HCT116 (cell line): ENCODE measurements around the gene THEMIS2.

Experiments
- CEBPB ChIP-seq: IDR thresholded peaks from 2 replicates; pipeline ENCODE4 v1.6.1; 2012; ENCODE audit warnings: low read depth
- CTCF ChIP-seq, 3 experiments: fragments of 200-600 bp in 1 of 3; sonication (generic) in 1 of 3; IDR thresholded peaks in 2 of 3; conservative IDR thresholded peaks in 1 of 3; 2 replicates each; pipeline ENCODE4 v1.5.1; 2012 to 2017; ENCODE audit warnings: low read depth in 2 of 3, low read length in 2 of 3, antibody characterized with exemption in 1 of 3, borderline replicate concordance in 1 of 3, control low read depth in 1 of 3, mild to moderate bottlenecking in 1 of 3, mixed read lengths in 1 of 3, mixed run types in 1 of 3, moderate library complexity in 1 of 3; ENCODE audit not compliant: insufficient read depth in 1 of 3
- RAD21 ChIP-seq: IDR thresholded peaks from 2 replicates; pipeline ENCODE4 v1.6.1; 2012; ENCODE audit warnings: low read depth, mild to moderate bottlenecking
- REST ChIP-seq: IDR thresholded peaks from 2 replicates; pipeline ENCODE4 v1.6.1; 2012; ENCODE audit warnings: low read depth

- TF ChIP-seq RAD21: no peak
- TF ChIP-seq REST: no peak
- TF ChIP-seq CEBPB: no peak
- no peak for TF ChIP-seq CTCF (IDR thresholded peaks at IDR 0.05 in 2 of 3, conservative IDR thresholded peaks at IDR 0.05 in 1 of 3; ENCODE audit: borderline replicate concordance in 1 of 3, insufficient read depth in 1 of 3, low read depth in 2 of 3, low read length in 2 of 3)
Observed at GRCh38 chr1:27864264-27864895, 8.0 kb upstream of the THEMIS2 start.
